ENCODE data around the gene TMEM131.

TMEM131 gene

GRCh38 chr2:97734061-97735051, 261.4 kb downstream of the TMEM131 start:
- TF ChIP-seq, protein P1, sequence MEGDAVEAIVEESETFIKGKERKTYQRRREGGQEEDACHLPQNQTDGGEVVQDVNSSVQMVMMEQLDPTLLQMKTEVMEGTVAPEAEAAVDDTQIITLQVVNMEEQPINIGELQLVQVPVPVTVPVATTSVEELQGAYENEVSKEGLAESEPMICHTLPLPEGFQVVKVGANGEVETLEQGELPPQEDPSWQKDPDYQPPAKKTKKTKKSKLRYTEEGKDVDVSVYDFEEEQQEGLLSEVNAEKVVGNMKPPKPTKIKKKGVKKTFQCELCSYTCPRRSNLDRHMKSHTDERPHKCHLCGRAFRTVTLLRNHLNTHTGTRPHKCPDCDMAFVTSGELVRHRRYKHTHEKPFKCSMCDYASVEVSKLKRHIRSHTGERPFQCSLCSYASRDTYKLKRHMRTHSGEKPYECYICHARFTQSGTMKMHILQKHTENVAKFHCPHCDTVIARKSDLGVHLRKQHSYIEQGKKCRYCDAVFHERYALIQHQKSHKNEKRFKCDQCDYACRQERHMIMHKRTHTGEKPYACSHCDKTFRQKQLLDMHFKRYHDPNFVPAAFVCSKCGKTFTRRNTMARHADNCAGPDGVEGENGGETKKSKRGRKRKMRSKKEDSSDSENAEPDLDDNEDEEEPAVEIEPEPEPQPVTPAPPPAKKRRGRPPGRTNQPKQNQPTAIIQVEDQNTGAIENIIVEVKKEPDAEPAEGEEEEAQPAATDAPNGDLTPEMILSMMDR (IDR thresholded peaks at IDR 0.05; ENCODE audit: low read depth, low read length): no peak
- DNase-seq (ENCODE audit: extremely low read depth, low read depth): no peak

DNA sequence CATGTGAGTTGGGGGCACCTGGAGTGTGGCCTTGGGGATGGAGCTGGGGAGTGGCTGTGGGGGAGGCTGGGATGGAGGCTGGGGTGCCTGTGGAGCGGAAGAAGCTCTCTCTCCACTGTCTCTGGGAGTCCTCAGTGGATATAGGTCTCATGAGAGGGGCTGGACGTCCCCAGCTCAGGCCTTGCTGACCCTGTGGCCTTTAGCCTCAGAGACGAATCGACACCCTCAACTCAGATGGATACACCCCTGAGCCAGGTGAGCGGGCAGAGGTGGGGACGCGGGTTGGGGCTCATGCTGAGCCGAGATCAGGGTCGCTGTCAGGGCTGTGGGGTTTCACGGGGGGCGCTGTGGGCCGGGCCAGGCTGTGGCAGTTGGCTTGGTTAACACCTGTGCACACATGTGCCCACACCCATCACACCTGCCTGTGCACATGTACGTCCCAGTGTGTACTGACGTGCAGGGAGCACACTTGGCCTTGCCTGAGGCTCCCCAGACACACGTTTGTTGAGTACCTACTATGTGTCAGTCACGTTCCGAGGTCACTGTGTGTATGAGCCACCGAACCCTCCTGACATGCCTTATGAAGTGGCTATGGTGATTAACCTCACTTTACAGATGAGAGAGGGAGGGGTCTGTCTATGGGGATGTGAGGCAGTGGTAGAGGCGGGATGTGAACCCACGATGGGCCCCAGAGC, 262.3 kb downstream of the TMEM131 start:
- TF ChIP-seq, protein P1 (IDR thresholded peaks at IDR 0.05; ENCODE audit: low read depth, low read length): no peak
- DNase-seq (ENCODE audit: extremely low read depth, low read depth): no peak

- TF ChIP-seq, protein P1 (IDR thresholded peaks at IDR 0.05; ENCODE audit: low read depth, low read length): no peak
- no peak for DNase-seq (ENCODE audit: extremely low read depth, low read depth)
These were observed 263.1 kb downstream of the TMEM131 start for GRCh38 chr2:97732436-97733340.

DNA sequence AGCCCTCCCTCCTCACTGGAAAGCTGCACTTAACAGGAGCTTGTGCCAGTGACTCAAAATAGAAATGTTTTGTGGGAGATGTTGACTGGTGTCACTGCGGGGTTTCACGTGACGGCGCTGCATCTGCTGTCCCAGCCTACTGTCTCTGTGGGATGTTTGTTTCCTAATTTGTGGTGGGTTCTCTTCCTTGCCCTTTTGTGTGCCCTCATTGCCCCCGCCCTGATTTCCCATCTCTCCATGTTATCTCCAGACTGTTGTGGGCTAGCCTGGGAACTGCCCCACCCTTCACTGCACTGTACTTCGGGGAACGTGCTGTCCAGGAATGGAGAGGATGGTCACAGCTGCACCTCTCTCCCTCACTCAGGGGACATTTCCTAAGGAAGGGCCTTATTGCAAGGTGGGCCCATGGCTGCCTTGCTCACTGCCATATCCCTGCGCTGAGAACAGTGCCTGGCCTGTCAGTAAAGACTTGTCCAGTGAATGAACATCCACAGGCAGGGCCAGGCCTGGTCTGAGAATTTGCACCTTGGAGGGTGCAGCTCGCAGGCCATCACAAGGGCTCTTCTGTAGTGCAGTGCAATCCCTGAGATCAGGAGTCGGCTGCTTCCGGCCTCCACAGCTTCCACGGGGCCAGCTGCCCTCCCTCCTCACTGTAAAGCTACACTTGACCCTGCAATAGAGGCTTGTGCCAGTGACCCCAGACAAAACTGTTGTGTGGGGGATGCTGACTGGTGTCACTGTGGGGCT, 264.3 kb downstream of the TMEM131 start:
- DNase-seq (ENCODE audit: extremely low read depth, low read depth): no peak
- TF ChIP-seq, protein P1 (IDR thresholded peaks at IDR 0.05; ENCODE audit: low read depth, low read length): no peak

- DNase-seq (ENCODE audit: extremely low read depth, low read depth): no peak
These were observed 265.5 kb downstream of the TMEM131 start for GRCh38 chr2:97730245-97730644.

More at GRCh38 chr2:97730245-97730644, 265.5 kb downstream of the TMEM131 start:
- TF ChIP-seq, protein P1 (IDR thresholded peaks at IDR 0.05; ENCODE audit: low read depth, low read length): no peak

Measured in AG09319 (cell line).